Measurements from ENCODE around the gene HPSE2.

HPSE2 gene

DNA sequence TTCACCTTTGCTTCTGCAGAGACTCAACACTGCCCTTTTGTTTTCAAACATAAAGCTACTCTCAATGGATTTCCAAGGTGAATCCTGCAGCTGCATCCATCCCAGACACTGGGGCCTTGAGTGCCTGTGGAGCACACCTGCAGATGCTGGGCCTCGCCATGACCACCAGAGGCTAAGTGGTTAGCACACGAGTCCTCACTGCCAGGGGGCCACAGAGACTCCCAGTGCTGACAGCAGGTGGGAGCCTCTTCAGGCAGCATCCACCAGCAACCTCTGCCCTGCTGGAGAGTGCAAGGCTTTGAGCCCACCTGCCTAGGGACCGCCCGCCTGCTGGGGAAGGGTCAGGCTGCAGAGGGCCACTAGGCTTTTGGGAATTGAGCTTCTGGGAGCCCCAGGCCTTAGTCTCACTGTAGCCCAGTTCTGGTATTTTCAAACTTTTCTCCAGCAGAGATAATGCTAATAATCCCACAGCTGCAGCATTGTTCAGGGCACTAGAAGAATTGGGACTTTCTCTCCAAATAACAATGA, 779.5 kb downstream of the HPSE2 start:
- Histone ChIP-seq H3K9ac (ENCODE audit: low read length) (no peak overlapping the region), H3K27ac (ENCODE audit: low read depth, low read length) (no peak overlapping the region), H3K79me2 (ENCODE audit: insufficient read depth, low read length) (no peaks in the 10 kb centered on the region), H4K20me1 (ENCODE audit: low read depth, low read length) (no peaks in the 10 kb centered on the region), H3K9me2 (replicated peaks; ENCODE audit: insufficient read depth, low read length) (no peaks in the 10 kb centered on the region), H3F3A (ENCODE audit: insufficient read depth) (no peaks in the 10 kb centered on the region), H3K36me3 (ENCODE audit: low read length) (no peaks in the 10 kb centered on the region), H3K9me3 (ENCODE audit: insufficient read depth, low read length) (no peaks in the 10 kb centered on the region), H3K4me3 (ENCODE audit: insufficient read depth, low read length, poor library complexity, severe bottlenecking) (no peak overlapping the region), H3K27me3 (ENCODE audit: low read length) (no peaks in the 10 kb centered on the region), H2AFZ (ENCODE audit: low read depth, low read length, severe bottlenecking) (no peak overlapping the region), H3K4me2 (ENCODE audit: low read depth, low read length, poor library complexity, severe bottlenecking) (no peak overlapping the region)
- TF ChIP-seq, protein P1, sequence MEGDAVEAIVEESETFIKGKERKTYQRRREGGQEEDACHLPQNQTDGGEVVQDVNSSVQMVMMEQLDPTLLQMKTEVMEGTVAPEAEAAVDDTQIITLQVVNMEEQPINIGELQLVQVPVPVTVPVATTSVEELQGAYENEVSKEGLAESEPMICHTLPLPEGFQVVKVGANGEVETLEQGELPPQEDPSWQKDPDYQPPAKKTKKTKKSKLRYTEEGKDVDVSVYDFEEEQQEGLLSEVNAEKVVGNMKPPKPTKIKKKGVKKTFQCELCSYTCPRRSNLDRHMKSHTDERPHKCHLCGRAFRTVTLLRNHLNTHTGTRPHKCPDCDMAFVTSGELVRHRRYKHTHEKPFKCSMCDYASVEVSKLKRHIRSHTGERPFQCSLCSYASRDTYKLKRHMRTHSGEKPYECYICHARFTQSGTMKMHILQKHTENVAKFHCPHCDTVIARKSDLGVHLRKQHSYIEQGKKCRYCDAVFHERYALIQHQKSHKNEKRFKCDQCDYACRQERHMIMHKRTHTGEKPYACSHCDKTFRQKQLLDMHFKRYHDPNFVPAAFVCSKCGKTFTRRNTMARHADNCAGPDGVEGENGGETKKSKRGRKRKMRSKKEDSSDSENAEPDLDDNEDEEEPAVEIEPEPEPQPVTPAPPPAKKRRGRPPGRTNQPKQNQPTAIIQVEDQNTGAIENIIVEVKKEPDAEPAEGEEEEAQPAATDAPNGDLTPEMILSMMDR (IDR thresholded peaks at IDR 0.05; ENCODE audit: insufficient read depth, low read length, poor library complexity, severe bottlenecking): no peak
- no peak for TF ChIP-seq EZH2phosphoT487 (conservative IDR thresholded peaks at IDR 0.05; ENCODE audit: low read length)

DNA sequence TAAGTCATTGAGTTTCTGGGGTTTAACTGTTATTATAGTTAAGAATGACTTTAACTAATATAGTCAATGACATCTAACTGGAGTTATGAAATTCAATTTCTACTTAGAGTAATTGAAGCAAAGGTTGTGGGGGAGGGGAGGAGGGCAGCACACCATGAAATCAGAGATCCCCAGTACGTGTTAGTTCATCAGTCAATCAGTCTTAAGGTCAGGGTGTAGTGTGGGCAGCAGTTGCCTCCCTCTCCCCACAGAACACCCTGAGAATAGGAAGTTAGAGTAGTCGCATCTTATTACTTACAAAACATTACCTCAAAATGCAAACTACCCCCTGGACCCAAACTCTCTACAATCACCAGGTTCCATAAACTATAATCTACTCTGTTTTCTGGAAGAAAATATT, 781.9 kb downstream of the HPSE2 start:
- Histone ChIP-seq H3K9me2 (replicated peaks; ENCODE audit: insufficient read depth, low read length) (no peaks in the 10 kb centered on the region), H3K79me2 (ENCODE audit: insufficient read depth, low read length) (no peaks in the 10 kb centered on the region), H2AFZ (ENCODE audit: low read depth, low read length, severe bottlenecking) (no peak overlapping the region), H3K4me2 (ENCODE audit: low read depth, low read length, poor library complexity, severe bottlenecking) (no peak overlapping the region), H3K9me3 (ENCODE audit: insufficient read depth, low read length) (no peaks in the 10 kb centered on the region), H3F3A (ENCODE audit: insufficient read depth) (no peaks in the 10 kb centered on the region), H4K20me1 (ENCODE audit: low read depth, low read length) (no peaks in the 10 kb centered on the region), H3K9ac (ENCODE audit: low read length) (no peak overlapping the region), H3K27me3 (ENCODE audit: low read length) (no peaks in the 10 kb centered on the region), H3K4me3 (ENCODE audit: insufficient read depth, low read length, poor library complexity, severe bottlenecking) (no peak overlapping the region), H3K36me3 (ENCODE audit: low read length) (no peaks in the 10 kb centered on the region), H3K27ac (ENCODE audit: low read depth, low read length) (no peak overlapping the region)
- no peak for TF ChIP-seq EZH2phosphoT487 (conservative IDR thresholded peaks at IDR 0.05; ENCODE audit: low read length)
- TF ChIP-seq, protein P1 (IDR thresholded peaks at IDR 0.05; ENCODE audit: insufficient read depth, low read length, poor library complexity, severe bottlenecking): no peak

DNA sequence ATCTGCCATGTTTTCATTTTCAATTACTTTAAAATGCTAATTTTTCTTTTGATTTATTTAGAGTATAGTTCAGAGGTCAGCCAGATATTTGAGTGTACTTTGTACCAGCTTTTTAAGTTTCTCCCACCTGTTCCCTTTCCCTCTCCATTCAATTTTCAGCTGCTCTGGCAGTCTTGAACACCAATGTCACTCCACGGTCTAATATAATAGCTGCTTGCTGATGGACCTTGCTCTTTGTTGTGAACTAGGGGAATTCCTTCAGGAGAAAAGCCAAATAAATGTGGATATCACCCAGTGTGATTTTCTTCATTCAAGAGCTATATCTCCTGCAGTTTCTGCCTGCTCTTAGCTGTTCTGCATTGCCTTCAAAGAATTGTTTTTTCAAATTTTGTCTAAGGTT, 785.0 kb downstream of the HPSE2 start:
- Histone ChIP-seq H3K27ac (ENCODE audit: low read depth, low read length) (no peak overlapping the region), H3F3A (ENCODE audit: insufficient read depth) (no peaks in the 10 kb centered on the region), H3K4me2 (ENCODE audit: low read depth, low read length, poor library complexity, severe bottlenecking) (no peak overlapping the region), H4K20me1 (ENCODE audit: low read depth, low read length) (no peaks in the 10 kb centered on the region), H3K9me3 (ENCODE audit: insufficient read depth, low read length) (no peaks in the 10 kb centered on the region), H3K9me2 (replicated peaks; ENCODE audit: insufficient read depth, low read length) (no peaks in the 10 kb centered on the region), H3K4me3 (ENCODE audit: insufficient read depth, low read length, poor library complexity, severe bottlenecking) (no peak overlapping the region), H3K79me2 (ENCODE audit: insufficient read depth, low read length) (peaks cover 15% of the 10 kb centered on the region; the same call in 1 of the 2 replicates), H3K27me3 (ENCODE audit: low read length) (no peaks in the 10 kb centered on the region), H2AFZ (ENCODE audit: low read depth, low read length, severe bottlenecking) (no peak overlapping the region), H3K9ac (ENCODE audit: low read length) (no peak overlapping the region), H3K36me3 (ENCODE audit: low read length) (no peaks in the 10 kb centered on the region)
- TF ChIP-seq EZH2phosphoT487 (conservative IDR thresholded peaks at IDR 0.05; ENCODE audit: low read length): no peak
- TF ChIP-seq, protein P1 (IDR thresholded peaks at IDR 0.05; ENCODE audit: insufficient read depth, low read length, poor library complexity, severe bottlenecking): no peak
